NCI-H128 (cell line): Measurements from ENCODE around the gene NUDT16L1.
"Not testable (repeated sequence)": the region's sequence is repeated elsewhere in the genome, so short reads cannot be mapped to it uniquely, and the experiment has no call there.

Experiments
- DNase-seq: peaks from one replicate; lab custom pipeline; 2025; ENCODE audit not compliant: unreplicated experiment; lab: John Stamatoyannopoulos, UW

NUDT16L1 gene

DNA sequence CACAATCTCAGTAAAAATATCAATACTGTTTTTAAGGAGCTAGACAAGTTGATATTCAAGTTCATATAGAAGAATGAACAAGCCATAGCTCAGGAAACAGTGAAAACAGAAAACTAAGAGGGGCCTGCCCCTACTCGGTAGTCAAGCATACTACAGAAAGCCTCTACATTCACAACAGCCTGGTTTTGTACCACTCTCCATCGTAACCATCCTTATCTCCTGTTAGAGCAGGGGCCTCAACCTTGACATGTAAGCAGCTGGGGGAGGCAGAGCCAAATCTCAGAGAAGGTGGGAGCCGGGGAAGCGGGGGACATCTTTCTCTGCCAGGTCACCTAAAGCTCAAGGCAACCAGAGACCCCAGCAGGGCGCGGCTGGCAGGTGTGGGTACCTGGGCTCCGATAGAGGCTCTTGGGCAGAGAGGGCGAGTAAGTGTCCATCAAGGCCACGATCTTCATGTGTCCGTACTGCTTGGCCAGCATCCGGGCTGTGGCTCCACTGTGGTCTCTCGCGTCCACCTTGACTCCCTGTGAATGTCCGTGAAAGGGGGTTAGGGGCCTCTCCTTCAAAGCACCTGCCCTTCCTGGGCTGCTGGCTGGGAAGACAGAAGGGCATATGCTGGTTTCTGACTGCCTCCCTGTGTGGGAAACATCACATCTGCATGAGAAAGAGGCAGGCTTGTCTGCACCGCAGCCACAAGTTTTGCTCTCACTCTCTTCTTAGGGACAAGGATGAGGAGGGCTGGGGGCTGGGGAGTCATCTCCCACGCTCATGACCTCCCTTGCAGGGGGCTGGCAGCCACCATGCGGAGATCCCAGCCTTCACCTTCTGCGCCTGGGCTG, 20.5 kb downstream of the NUDT16L1 start:
- no peak for DNase-seq

GRCh38 chr16:4714996-4715395, 21.6 kb downstream of the NUDT16L1 start:
- DNase-seq: no peak

DNA sequence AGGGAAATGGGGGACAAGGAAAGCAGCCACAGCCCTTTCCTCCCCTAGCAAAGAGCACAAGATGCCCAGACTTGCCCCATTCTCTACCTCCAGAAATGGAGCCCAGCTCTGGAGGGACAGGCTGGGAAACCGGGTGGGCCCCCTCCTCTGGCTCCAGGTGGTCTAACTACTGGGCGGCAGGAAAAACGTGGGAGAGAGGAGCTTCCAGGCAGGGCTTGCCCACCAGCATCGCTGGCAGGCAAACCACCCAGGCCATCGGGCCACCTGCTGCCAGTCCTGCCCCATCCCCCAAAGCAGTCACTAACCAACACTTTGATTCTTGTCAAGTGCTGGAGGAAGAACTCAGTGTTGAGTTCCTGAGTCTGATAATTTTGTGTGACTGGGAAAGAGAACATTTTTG, 25.1 kb downstream of the NUDT16L1 start:
- DNase-seq: no peak

GRCh38 chr16:4723071-4723767, 29.9 kb downstream of the NUDT16L1 start:
- DNase-seq: no peak

GRCh38 chr16:4724661-4725270, 31.4 kb downstream of the NUDT16L1 start:
- DNase-seq: no peak

DNA sequence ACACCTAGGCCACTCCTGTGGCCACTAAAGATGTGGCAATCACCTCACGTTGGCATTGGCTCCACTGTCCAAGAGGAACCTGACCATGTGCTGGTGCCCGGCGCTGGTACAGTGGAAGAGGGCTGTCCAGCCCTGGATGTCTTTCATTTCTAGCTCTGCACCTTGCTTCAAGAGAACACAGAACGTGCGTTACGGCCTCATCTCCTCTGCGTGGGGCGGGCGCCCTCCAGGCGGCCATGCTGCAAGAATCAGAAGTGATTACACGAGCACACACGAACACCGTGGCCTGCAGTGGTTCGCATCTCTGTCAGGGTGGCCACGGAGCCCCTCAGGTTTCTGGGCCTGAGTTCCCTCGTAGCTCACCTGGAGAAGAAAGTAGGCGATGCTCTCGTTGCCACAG, 33.3 kb downstream of the NUDT16L1 start:
- no peak for DNase-seq

DNA sequence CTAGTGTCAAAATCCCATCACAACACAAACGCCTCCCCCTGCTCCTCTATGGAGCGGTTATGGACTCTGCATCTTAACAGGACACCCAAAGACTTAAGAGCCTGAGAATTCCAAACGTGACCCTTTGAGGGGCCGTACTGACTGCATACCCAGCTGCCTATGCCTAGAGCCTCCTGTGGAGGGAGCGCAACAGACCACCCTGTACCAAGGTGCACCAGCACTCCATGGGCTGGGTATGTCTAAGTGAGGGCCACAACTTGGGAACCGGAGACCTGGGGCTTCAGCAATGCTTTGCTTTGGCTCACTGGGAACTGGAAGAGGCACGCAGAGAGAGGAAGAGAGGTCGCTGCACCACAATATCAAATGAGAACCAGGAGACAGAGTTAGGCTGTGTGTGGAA, 35.3 kb downstream of the NUDT16L1 start:
- no peak for DNase-seq

- no peak for DNase-seq
Measured at GRCh38 chr16:4729876-4730275, 36.5 kb downstream of the NUDT16L1 start.

DNA sequence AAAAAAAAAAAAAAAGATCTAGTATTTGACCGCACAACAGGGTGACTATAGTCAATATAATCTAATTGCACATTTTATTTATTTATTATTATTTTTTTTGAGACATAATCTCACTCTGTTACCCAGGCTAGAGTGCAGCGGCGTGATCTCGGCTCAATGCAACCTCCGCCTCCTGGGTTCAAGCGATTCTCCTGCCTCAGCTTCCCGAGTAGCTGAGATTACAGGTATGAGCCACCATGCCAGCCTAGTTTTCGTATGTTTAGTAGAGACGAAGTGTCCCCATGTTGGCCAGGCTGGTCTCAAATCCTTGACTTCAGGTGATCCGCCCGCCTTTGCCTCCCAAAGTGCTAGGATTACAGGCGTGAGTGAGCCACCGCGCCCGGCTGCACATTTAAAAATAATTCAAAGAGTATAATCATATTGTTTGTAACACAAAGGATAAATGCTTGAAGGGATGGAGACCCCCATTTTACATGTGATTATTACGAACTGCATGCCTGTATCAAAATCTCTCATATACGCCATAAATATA, 39.9 kb downstream of the NUDT16L1 start:
- no peak for DNase-seq

- DNase-seq: no peak
Measured at GRCh38 chr16:4733747-4734062, 40.3 kb downstream of the NUDT16L1 start.

GRCh38 chr16:4734063-4734729, 40.8 kb downstream of the NUDT16L1 start, which contains the start of the genes ANKS3 and DNAAF8:
ANKS3 (minus strand) TSS chr16:4734271; CDS start chr16:4730149, 4,122 bp downstream.
DNAAF8 (plus strand) TSS chr16:4734537; CDS start chr16:4736515, 1,978 bp downstream.
- peak; percentile 46 for DNase-seq

GRCh38 chr16:4734730-4735535, 41.6 kb downstream of the NUDT16L1 start:
- DNase-seq: no peak

GRCh38 chr16:4736546-4736945, 43.2 kb downstream of the NUDT16L1 start:
- DNase-seq: no peak

DNA sequence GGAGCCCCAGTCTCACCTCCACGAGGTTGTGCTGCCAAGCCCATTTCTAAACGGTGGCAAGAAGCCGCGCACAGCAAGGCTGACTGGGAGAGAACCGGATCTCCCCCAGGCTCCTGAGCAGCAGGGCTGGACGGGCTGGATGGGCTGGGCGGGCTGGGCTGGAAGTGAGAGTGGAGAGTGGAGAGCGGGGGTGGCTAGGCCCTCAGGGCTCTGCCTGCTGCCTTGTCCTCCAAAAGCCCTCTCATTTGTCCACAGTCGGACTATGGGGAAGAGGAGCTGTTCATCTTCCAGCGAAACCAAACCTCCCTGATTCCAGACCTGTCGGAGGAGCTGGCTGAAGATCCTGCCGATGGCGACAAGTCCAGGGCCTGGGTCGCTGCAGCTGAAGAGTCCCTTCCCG, 44.2 kb downstream of the NUDT16L1 start:
- DNase-seq: no peak

GRCh38 chr16:4738370-4738769, 45.0 kb downstream of the NUDT16L1 start:
- not testable (repeated sequence) for DNase-seq

DNA sequence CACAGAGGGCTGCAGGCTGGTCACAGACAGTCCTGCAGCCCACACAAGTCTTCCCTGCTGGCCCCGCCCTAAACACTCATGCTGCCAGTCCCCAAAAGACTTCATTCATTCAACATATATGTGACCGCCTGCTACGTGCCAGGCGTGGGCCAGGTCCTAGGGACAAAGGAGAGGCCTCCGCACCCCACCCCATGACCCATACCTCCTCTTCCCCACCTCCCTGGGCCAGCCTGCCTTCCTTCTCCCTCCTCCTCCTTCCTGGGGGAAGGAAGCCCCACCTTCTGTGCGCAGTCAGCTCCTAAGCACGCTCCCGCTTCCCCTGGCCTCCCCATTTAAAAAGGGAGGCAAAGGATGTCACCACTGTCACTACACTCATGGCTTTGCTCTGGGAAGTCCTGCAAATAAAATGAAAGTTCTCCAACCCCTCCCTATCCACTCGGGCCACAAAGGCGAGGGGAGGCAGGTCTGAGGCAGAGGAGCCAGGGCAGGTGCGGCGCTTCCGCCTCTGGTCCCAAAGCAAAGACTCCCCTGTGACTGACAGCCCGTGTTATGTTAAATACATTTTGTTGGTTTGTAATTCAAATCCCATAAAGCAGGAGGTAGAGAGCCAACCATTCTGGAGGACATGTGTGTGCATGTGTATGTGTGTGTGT, 50.0 kb downstream of the NUDT16L1 start:
- DNase-seq: no peak

DNA sequence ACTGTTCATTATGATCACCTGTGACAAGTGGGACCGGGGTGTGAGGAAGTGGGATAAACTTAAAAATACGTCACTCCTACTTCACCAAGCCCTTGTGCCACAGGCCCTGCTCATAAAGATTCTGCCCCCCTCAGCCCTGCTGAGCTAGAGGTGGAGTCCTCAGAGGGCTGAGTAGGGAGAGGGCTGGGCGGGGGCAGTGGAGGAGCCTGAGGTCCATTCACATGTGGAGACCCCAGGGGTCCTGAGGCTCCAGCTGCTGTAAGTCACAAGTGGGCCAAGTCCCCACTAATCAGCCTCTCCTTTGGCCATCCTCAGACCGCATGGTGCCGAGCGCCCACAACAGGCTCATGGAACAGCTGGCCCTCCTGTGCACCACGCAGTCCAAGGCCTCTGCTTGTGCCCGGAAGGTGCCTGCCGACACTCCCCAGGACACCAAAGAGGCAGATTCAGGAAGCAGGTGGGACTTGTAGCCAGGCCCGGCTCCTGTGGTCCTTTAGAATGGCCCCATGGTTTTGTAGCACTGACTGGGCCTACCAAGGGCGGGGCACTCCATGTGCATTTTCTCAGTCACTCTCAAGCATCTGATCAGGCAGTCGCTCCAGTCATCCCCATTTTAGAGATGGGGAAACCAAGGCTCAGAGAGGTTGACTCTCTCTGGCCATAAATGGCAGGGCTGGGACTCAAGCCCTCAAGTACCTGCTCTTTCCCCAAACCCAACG, 51.4 kb downstream of the NUDT16L1 start:
- DNase-seq: no peak

- DNase-seq: no peak
Measured at GRCh38 chr16:4745274-4745569, 51.9 kb downstream of the NUDT16L1 start.
